Measurements from ENCODE around the gene AVP. TPM values are rescaled to one million over a fixed set of nuclear protein-coding genes. Genes with fewer than 3 reads are reported as not detected.
"Not testable (repeated sequence)": the region's sequence is repeated elsewhere in the genome, so short reads cannot be mapped to it uniquely, and the experiment has no call there.

Gene AVP
- polyA plus RNA-seq, 5 donors, result not detected

GRCh38 chr20:3082955-3083952 is 1.3 kb downstream of the AVP start:
- no peak for DNase-seq

DNA sequence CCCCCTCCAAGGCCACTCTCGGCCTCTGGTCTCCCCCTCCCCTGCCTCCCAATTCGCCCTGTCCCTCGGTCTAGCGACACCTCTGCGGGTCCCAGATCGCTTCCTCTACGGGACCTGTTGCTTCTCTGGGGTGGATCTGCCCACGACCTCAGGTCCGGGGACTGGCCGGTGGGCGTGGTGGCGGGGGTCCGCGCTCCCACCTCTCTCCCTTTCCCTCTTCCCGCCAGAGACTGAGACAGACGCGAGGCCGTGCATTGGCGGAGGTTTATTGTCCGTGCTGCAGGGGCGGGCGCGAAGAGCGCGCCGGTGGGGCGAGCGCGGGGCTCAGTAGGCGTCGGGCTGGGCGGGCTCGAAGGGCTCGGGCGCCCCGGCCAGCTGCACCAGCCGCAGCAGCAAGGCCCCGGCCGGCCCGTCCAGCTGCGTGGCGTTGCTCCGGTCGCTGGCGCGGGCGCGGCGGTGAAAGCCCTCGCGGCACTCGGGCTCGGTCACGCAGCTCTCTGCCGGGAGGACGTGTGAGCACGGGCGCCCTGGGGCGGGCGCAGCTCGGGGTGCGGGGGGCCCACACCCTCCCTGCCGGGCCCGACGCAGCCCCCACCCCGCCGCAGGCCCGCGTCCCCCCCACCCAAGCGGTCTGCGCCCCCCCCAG is 2.1 kb downstream of the AVP start:
- DNase-seq, result no peak

DNA sequence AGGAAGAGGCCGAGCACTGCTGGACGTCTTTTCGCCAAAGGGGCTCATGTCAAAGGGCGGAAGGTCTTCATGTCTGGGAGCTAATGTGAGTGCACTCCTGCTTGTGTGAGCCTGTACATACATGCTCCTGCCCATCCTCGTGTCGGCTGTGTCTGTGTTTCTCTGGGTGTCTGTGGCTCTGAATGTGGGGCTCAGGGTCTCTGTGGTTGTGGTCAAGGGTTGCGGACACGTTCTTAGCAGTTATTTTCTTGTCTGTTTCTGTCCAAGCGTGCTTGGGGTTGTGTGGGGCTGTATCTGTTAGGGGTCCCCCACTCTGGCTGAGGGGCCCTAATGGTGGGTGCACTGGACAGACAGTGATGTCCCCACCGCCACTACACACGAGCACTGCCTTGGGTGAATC is 2.9 kb downstream of the AVP start:
- no peak for DNase-seq

- DNase-seq, result no peak
Measured at GRCh38 chr20:3080939-3081388, 3.6 kb downstream of the AVP start.

DNA sequence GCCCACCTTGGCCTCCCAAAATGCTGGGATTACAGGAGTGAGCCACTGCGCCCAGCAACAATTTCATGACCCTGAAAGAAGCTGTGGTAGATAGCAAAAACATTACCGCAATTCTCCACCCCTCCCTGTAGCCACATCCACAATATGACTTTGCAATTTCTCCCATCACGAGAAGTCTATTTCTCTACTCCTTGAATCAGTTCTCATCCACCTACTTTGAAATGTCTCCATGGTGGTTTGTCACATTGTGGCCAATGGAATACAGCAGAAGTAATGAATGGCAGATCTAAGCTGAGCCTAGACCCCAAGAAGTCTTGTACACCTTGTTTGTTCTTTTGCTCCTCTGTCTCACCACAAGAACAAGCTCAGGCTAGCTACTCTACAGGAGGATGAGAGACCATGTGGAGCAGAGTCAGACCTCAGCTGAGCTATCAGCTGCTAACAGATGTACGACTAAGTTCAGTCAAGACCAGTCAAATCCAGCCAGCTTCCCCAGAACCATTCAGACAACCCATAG is 6.8 kb downstream of the AVP start:
- no peak for DNase-seq

GRCh38 chr20:3075315-3075714 is 9.2 kb downstream of the AVP start:
- not testable (repeated sequence) for DNase-seq

GRCh38 chr20:3074812-3075211 is 9.7 kb downstream of the AVP start:
- no peak for DNase-seq

DNA sequence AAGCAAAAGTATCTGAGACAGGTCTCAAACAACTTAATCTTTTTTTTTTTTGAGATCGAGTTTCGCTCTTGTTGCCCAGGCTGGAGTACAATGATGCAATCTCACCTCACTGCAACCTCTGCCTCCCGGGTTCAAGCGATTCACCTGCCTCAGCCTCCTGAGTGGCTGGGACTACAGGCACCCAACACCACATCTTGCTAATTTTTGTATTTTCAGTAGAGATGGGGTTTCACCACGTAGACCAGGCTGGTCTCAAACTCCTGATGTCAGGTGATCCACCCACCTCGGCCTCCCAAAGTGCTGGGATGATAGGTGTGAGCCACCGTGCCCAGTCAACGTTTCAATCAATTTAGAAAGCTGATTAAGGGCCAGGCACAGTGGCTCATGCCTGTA is 11.3 kb downstream of the AVP start:
- not testable (repeated sequence) for DNase-seq

GRCh38 chr20:3072530-3073250 is 11.8 kb downstream of the AVP start:
- DNase-seq, result no peak

DNA sequence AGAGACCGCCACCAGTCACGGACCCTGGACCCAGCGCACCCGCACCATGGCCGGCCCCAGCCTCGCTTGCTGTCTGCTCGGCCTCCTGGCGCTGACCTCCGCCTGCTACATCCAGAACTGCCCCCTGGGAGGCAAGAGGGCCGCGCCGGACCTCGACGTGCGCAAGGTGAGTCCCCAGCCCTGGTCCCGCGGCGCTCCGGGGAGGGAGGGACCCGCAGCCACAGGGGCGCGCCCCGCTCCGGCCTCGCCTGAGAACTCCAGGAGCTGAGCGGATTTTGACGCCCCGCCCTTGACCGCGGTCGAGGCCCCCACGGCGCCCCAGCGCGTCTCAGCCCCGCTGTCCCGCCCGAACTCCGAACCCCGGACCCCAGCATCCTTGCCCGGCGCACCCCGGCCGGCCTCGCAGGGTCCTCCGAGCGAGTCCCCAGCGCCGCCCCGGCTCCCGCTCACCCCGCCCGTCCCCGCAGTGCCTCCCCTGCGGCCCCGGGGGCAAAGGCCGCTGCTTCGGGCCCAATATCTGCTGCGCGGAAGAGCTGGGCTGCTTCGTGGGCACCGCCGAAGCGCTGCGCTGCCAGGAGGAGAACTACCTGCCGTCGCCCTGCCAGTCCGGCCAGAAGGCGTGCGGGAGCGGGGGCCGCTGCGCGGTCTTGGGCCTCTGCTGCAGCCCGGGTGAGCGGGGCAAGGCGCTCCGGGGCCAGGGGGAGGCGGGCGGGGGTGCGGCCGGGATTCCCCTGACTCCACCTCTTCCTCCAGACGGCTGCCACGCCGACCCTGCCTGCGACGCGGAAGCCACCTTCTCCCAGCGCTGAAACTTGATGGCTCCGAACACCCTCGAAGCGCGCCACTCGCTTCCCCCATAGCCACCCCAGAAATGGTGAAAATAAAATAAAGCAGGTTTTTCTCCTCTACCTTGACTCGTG is 12.7 kb downstream of the AVP start, which contains the start of gene OXT:
OXT (plus strand) TSS at position 11 of the 920 bp plus-strand sequence; CDS start at position 47, 36 bp downstream.
- DNase-seq, result no peak

DNA sequence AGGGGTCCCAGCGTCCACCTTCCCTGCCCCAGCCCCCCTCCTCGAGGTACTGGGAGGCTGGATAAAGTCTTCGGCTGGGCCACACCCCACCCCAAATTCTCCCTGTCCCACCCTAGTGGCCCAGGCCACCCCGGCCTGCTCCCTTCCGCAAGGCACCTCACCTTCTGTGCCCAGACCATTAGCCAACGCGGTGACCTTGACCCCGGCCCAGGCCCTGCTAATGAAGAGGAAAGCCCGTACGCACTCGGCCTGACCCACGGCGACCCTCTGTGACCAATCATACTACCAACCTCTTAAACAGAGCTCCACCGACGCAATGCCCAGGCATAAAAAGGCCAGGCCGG is 13.3 kb downstream of the AVP start:
- DNase-seq, result no peak

DNA sequence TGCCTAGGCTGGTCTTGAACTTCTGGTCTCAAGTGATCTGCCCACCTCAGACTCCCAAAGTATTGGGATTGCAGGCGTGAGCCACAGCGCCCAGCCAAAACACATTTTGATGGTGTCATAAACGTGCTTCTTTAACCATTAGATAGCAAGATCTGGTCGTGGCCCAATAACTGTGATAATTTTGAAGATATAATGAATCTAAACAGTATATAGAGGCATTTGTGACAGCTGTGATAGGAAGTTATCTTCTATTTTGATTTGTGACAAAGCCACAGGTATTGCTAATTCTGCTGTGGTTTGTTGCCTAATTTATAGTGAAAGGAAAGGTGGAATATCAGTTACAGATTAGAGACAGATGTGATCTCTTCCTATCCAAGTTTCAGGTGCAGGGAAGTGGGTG is 13.8 kb downstream of the AVP start:
- DNase-seq, result no peak

DNA sequence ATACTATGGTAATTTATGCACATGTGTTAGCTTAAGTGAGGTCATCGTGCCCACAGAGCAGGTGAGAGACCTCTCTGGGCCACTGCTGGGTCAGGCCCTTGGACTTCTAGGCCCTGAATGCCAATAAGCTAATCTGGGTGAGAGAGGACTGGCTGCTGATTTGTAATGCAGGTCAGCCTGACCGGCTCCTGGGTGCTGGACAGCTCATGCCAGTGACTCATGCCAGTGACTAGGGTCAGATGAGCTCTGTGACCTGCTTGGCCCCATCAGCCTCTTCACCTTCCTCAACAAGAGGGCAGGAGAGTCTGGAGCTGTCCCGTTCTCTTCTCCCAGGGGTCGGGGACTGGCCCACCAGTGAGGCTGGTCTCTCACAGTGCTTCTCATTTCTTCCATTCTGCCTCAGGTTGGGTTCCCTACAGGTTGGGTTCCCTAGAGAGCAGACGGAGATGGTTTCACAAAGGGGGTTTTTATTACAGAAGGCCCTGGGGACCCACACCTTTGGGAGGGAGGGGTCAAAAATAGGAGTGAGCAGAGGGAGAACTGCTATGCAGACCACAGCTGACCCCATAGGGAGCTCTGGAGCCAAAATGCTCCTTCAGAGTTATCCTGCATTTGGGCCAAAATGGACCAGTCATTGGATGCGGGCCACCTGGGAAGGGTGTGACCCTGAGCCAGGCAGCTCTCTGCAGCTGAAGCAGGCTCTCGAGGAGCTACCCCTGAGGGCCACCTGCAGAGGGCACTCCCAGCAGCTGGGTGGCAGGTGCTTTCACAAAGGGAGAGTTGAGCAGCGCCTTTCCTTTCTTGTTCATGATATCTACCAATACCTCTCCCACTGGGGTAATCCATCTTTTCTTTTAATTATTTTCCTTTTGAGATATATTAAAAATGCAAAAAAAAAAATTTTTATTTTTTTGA is 15.3 kb downstream of the AVP start:
- DNase-seq, result no peak

DNA sequence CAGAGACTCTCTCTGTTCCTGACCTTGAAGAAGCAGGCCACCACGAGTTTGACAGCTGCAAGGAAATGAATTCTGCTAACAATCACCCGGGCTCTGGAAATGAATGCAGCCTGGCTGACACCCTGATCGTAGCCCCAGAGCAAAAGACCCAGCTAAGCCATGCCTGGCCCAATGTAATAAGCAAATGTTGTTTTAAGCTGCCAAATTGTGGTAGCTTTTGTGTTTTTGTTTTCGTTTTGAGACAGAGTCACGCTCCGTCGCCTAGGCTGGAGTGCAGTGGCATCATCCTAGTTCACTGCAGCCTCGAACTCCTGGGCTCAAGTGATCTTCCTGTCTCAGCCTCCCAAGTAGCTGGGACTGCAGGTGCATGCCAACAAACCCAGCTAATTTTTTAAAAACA is 16.4 kb downstream of the AVP start:
- no peak for DNase-seq

- DNase-seq, result no peak
Measured at GRCh38 chr20:3067139-3068014, 17.1 kb downstream of the AVP start.

DNA sequence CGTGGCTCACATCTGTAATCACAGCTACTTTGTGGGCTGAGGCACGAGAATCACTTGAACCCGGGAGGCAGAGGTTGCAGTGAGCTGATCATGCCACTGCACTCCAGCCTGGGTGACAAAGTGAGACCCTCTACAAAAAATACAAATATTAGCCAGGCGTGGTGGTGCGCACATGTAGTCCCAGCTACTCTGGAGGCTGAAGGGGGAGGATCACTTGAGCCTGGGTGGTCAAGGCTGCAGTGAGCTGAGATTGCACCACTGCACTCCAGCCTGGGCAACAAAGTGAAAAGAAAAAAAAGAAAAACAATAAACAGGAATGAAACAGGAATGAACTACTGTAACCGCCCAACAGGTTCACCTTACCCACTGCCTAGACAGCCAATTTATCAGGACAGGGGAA is 20.4 kb downstream of the AVP start:
- DNase-seq, result not testable (repeated sequence)

DNA sequence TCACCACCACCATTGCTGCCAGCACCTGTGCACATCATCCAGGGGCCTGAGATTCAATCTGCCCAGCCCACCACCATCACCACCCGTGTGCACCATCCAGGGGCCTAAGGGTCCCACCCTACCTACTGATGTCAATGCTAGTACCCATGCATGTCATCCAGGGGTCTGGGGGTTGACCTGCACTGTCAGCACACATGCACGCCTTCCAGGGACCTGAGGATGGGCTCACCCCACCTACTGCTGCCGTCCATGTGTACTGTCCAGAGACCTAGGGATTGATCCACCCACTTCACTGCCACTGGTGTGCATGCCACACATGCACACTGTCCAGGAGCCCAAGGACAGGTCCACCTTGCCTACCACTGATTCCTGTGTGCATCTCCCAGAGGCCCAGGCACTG is 25.0 kb downstream of the AVP start:
- no peak for DNase-seq

DNA sequence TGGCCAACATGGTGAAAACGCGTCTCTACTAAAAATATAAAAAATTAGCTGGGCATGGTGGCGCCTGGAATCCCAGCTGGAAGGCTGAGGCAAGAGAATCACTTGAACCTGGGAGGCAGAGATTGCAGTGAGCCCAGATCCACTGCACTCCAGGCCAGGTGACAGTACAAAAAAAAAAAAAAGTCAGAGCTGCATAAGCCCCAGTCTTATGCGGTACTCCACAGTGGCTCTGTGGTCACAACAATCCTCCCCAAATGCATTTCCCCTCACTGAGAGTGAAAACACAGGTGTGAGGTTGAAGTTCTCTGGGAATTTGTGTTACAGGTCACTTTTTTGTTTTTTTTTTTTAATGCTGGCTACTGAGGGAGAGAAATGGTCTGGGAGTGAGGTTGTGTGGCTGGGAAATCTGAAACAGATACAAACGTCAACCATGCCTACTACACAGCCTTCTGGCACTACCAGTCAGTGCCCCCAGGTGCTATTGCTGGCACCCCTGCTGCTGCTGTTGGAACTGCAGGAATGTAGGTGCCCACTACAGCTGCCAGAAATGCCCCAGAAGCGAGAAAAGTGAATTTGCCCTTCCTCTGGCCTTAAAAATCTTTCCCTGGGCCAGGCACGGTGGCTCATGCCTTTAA is 33.0 kb downstream of the AVP start:
- no peak for DNase-seq
